K562 (cell line): ENCODE measurements around the gene ASPRV1. TPM values are rescaled to one million over a fixed set of nuclear protein-coding genes. Genes with fewer than 3 reads are reported as not detected.

Experiments
- ATF3 ChIP-seq, 2 experiments: fragments of 450-650 bp in 1 of 2; sonication (generic) in 1 of 2; formaldehyde crosslinking in 1 of 2; IDR thresholded peaks in 1 of 2; conservative IDR thresholded peaks in 1 of 2; 2 replicates each; pipeline versions ENCODE4 v1.6.1 to v1.8.1; 2016 to 2023; ENCODE audit warnings: mild to moderate bottlenecking in 2 of 2, moderate library complexity in 2 of 2, inconsistent platforms in 1 of 2, missing genetic modification reagents in 1 of 2
- IFI16 ChIP-seq: fragments of 250-450 bp; sonication (Bioruptor Pico); IDR thresholded peaks from 2 replicates; pipeline ENCODE4 v2.1.2; 2022; ENCODE audit warnings: mild to moderate bottlenecking, inconsistent platforms
- PHB ChIP-seq: fragments of 250-450 bp; sonication (Bioruptor Pico); IDR thresholded peaks from 2 replicates; pipeline ENCODE4 v1.5.0; 2021
- PHF8 ChIP-seq: fragments of 200-600 bp; sonication (generic); IDR thresholded peaks from 2 replicates; pipeline ENCODE4 v1.6.1; 2012; ENCODE audit warnings: mixed run types, mild to moderate bottlenecking, inconsistent platforms, low read length, moderate library complexity, borderline replicate concordance
- SMAD2 ChIP-seq: fragments of 150-350 bp; IDR thresholded peaks from 2 replicates; pipeline ENCODE4 v1.6.1; 2014; ENCODE audit warnings: low read depth, mild to moderate bottlenecking, low read length
- SOX6 ChIP-seq: fragments of 450-650 bp; IDR thresholded peaks from 2 replicates; pipeline ENCODE4 v1.6.1; 2014; ENCODE audit warnings: mild to moderate bottlenecking
- polyA plus RNA-seq, 8 experiments: library from polyadenylated mRNA; depleted of rRNA in 4 of 8; stranded (reverse) in 5 of 8; unstranded in 3 of 8; fragments of >200 nt; fragmentation: Nextera tagmentation in 2 of 8; fragmentation: Illumina TruSeq in 1 of 8; extraction: Ambion mirVana in 2 of 8; extraction: Trizol in 1 of 8; gene quantifications; 2 replicates each; pipeline versions ENCODE4 v1.2.1 to v1.2.3, GENCODE V29; 2011 to 2014; ENCODE audit warnings: inconsistent platforms in 1 of 8, missing spikeins in 1 of 8
- total RNA-seq, 7 experiments: library from RNA; depleted of rRNA in 6 of 7; stranded (reverse); fragments of >200 nt in 6 of 7; fragmentation: Illumina TruSeq in 2 of 7; extraction: Trizol in 2 of 7; gene quantifications; 2 replicates each; pipeline versions ENCODE4 v1.2.1 to v1.2.3, GENCODE V29; 2011 to 2021; ENCODE audit warnings: low replicate concordance in 1 of 7
- TF ChIP-seq, protein P1 (sequence below), 2 experiments: fragments of 200-800 bp in 1 of 2; sonication (Bioruptor generic) in 1 of 2; sonication (generic) in 1 of 2; formaldehyde crosslinking in 1 of 2; IDR thresholded peaks in 1 of 2; conservative IDR thresholded peaks in 1 of 2; 2 replicates each; pipeline versions ENCODE4 v1.5.0 to v1.6.1; 2016 to 2020; ENCODE audit warnings: missing compliant biosample characterization in 1 of 2, missing genetic modification characterization in 1 of 2, missing genetic modification reagents in 1 of 2
- TF ChIP-seq, protein P2 (sequence below): sonication (generic); formaldehyde crosslinking; IDR thresholded peaks from 2 replicates; pipeline ENCODE4 v1.9.0; 2022; ENCODE audit warnings: mild to moderate bottlenecking, missing genetic modification reagents

ASPRV1 gene
- total and polyA plus RNA-seq, 9 of the 15 experiments (the other 6 are each of a cell fraction or from before 2014, with no cell fraction given): 0.17 to 0.72 (median 0.47) TPM; not detected in 1

DNA sequence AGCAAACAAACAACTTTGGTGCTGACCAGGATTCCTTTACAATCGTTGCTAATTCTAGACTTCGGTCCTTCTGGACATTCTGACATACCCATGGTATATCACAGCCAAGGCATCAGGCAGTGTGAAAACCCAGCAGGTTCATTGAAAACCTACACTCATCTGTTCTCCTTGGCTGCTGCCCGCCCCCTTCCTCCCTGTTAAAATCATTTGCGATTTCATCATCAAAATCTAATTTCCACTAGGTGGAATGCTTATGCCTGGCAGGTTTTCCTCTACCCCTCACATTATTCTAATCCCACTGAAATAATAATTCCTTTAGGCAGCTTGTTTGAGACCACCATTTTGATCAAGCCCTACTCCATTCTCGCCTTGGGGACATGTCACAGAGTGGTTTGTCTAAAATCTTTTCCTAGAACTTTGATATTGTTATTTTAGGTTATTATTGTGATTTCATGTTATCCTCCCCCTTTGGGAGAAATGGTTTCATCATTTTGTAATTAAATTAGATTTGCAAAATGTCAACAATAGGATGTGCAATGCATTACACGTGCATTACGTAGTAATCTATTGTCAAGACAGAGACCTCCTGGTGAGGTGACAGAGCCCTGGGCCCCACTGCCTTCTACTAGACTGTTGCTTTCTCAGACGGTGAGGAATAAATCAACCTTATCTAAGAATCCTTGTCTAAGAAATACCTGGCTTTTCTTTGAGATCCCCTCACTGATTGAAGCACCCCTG lies 31.0 kb upstream of the ASPRV1 start (continued):
- TF ChIP-seq PHF8 (no peak), SMAD2 (no peak), SOX6 (0 out of 2 replicates have a peak, but pooled peaks have one; percentile 23), ATF3 (IDR thresholded peaks at IDR 0.05) (peak; percentile 69), ATF3 (CRISPR knock-in tag; conservative IDR thresholded peaks at IDR 0.05) (no peak), PHB (CRISPR knock-in tag) (no peak), IFI16 (CRISPR knock-in tag) (no peak)
- TF ChIP-seq, protein P1, sequence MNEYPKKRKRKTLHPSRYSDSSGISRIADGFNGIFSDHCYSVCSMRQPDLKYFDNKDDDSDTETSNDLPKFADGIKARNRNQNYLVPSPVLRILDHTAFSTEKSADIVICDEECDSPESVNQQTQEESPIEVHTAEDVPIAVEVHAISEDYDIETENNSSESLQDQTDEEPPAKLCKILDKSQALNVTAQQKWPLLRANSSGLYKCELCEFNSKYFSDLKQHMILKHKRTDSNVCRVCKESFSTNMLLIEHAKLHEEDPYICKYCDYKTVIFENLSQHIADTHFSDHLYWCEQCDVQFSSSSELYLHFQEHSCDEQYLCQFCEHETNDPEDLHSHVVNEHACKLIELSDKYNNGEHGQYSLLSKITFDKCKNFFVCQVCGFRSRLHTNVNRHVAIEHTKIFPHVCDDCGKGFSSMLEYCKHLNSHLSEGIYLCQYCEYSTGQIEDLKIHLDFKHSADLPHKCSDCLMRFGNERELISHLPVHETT (CRISPR knock-in tag; conservative IDR thresholded peaks at IDR 0.05 in 1 of 2, IDR thresholded peaks at IDR 0.05 in 1 of 2): no peak
- TF ChIP-seq, protein P2, sequence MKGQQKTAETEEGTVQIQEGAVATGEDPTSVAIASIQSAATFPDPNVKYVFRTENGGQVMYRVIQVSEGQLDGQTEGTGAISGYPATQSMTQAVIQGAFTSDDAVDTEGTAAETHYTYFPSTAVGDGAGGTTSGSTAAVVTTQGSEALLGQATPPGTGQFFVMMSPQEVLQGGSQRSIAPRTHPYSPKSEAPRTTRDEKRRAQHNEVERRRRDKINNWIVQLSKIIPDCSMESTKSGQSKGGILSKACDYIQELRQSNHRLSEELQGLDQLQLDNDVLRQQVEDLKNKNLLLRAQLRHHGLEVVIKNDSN (CRISPR knock-in tag): no peak
